Chondrocyte (in vitro differentiated cells): Measurements from ENCODE around the gene TARP.
"Not testable (repeated sequence)": the region's sequence is repeated elsewhere in the genome, so short reads cannot be mapped to it uniquely, and the experiment has no call there.

ENCODE experiments used
- DNase-seq: peaks from one replicate; pipeline ENCODE4 v3.0.0; 2021; ENCODE audit warnings: mixed read lengths, low spot score
- H3K27ac Mint-ChIP-seq: one replicate; pipeline ENCODE4 v1.8.0; 2021; ENCODE audit warnings: mild to moderate bottlenecking, moderate library complexity, mixed read lengths; ENCODE audit not compliant: unreplicated experiment
- H3K27me3 Mint-ChIP-seq: 2 replicates; pipeline ENCODE4 v1.8.0; 2021; ENCODE audit warnings: low read depth, mixed read lengths
- H3K36me3 Mint-ChIP-seq: 2 replicates; pipeline ENCODE4 v1.8.0; 2021; ENCODE audit warnings: low read depth, mixed read lengths
- H3K4me1 Mint-ChIP-seq: 2 replicates; pipeline ENCODE4 v1.8.0; 2021; ENCODE audit warnings: low read depth, mild to moderate bottlenecking, mixed read lengths
- H3K4me3 Mint-ChIP-seq: one replicate; pipeline ENCODE4 v1.8.0; 2021; ENCODE audit warnings: mild to moderate bottlenecking, moderate library complexity, mixed read lengths; ENCODE audit not compliant: unreplicated experiment
- H3K9me3 Mint-ChIP-seq: 2 replicates; pipeline ENCODE4 v1.8.0; 2021; ENCODE audit warnings: low read depth, mixed read lengths
- CTCF ChIP-seq: fragments of 200-600 bp; sonication (generic); IDR thresholded peaks from 2 replicates; pipeline ENCODE4 v1.5.0; 2021; ENCODE audit warnings: antibody characterized with exemption, mild to moderate bottlenecking, moderate library complexity

The TARP gene

GRCh38 chr7:38276096-38276877, 2.9 kb upstream of the TARP start:
- no peak for DNase-seq
- Mint-ChIP-seq H3K9me3 (no peaks in the 10 kb centered on the region), H3K36me3 (no peaks in the 10 kb centered on the region), H3K4me1 (no peaks in the 10 kb centered on the region), H3K27me3 (peaks cover 2% of the 10 kb centered on the region), H3K27ac (no peak overlapping the region), H3K4me3 (no peak overlapping the region)
- TF ChIP-seq CTCF: no peak

- Mint-ChIP-seq H3K27ac (no peak overlapping the region), H3K4me3 (no peak overlapping the region)
- TF ChIP-seq CTCF: no peak
These were observed 1.6 kb upstream of the TARP start for GRCh38 chr7:38274927-38275620.

GRCh38 chr7:38274486-38274885, 1.1 kb upstream of the TARP start:
- H3K27ac Mint-ChIP-seq: no peak overlapping the region

More at GRCh38 chr7:38274927-38275620, 1.6 kb upstream of the TARP start:
- DNase-seq: no peak
- Mint-ChIP-seq H3K4me1 (no peaks in the 10 kb centered on the region), H3K36me3 (no peaks in the 10 kb centered on the region), H3K9me3 (no peaks in the 10 kb centered on the region), H3K27me3 (peaks cover 2% of the 10 kb centered on the region)

GRCh38 chr7:38270405-38270804, 3.0 kb downstream of the TARP start:
- not testable (repeated sequence) for H3K4me1 Mint-ChIP-seq, H3K9me3 Mint-ChIP-seq, H3K27ac Mint-ChIP-seq, H3K27me3 Mint-ChIP-seq, H3K36me3 Mint-ChIP-seq, H3K4me3 Mint-ChIP-seq, DNase-seq

More at GRCh38 chr7:38274486-38274885, 1.1 kb upstream of the TARP start:
- no peaks in the 10 kb centered on the region for H3K36me3 Mint-ChIP-seq
- no peak for TF ChIP-seq CTCF
- peaks cover 2% of the 10 kb centered on the region for H3K27me3 Mint-ChIP-seq
- no peak overlapping the region for H3K4me3 Mint-ChIP-seq
- no peaks in the 10 kb centered on the region for H3K9me3 Mint-ChIP-seq
- no peak for DNase-seq
- no peaks in the 10 kb centered on the region for H3K4me1 Mint-ChIP-seq

GRCh38 chr7:38269704-38270346, 3.6 kb downstream of the TARP start:
- H3K36me3 Mint-ChIP-seq, H3K4me3 Mint-ChIP-seq, H3K9me3 Mint-ChIP-seq, H3K27me3 Mint-ChIP-seq, H3K4me1 Mint-ChIP-seq, H3K27ac Mint-ChIP-seq, DNase-seq: not testable (repeated sequence)

- H3K36me3 Mint-ChIP-seq, DNase-seq, H3K27me3 Mint-ChIP-seq, H3K4me3 Mint-ChIP-seq, H3K27ac Mint-ChIP-seq, H3K9me3 Mint-ChIP-seq, H3K4me1 Mint-ChIP-seq: not testable (repeated sequence)
These were observed 7.5 kb downstream of the TARP start for GRCh38 chr7:38265958-38266357.

- H3K9me3 Mint-ChIP-seq, H3K4me1 Mint-ChIP-seq, H3K27me3 Mint-ChIP-seq, DNase-seq, H3K4me3 Mint-ChIP-seq, H3K36me3 Mint-ChIP-seq, H3K27ac Mint-ChIP-seq: not testable (repeated sequence)
These were observed 8.8 kb downstream of the TARP start for GRCh38 chr7:38264602-38265001.

- not testable (repeated sequence) for H3K36me3 Mint-ChIP-seq, H3K4me1 Mint-ChIP-seq, H3K9me3 Mint-ChIP-seq, DNase-seq, H3K27ac Mint-ChIP-seq, H3K4me3 Mint-ChIP-seq, H3K27me3 Mint-ChIP-seq
These were observed 10.2 kb downstream of the TARP start for GRCh38 chr7:38263274-38263673.
